ENCODE data around the gene MRPS25. TPM values are rescaled to one million over a fixed set of nuclear protein-coding genes. Genes with fewer than 3 reads are reported as not detected.

Gene MRPS25
- total and polyA plus RNA-seq, 9 of the 15 experiments (the other 6 are each of a cell fraction or from before 2014, with no cell fraction given), result 34.3 to 129 (median 78.2) TPM

DNA sequence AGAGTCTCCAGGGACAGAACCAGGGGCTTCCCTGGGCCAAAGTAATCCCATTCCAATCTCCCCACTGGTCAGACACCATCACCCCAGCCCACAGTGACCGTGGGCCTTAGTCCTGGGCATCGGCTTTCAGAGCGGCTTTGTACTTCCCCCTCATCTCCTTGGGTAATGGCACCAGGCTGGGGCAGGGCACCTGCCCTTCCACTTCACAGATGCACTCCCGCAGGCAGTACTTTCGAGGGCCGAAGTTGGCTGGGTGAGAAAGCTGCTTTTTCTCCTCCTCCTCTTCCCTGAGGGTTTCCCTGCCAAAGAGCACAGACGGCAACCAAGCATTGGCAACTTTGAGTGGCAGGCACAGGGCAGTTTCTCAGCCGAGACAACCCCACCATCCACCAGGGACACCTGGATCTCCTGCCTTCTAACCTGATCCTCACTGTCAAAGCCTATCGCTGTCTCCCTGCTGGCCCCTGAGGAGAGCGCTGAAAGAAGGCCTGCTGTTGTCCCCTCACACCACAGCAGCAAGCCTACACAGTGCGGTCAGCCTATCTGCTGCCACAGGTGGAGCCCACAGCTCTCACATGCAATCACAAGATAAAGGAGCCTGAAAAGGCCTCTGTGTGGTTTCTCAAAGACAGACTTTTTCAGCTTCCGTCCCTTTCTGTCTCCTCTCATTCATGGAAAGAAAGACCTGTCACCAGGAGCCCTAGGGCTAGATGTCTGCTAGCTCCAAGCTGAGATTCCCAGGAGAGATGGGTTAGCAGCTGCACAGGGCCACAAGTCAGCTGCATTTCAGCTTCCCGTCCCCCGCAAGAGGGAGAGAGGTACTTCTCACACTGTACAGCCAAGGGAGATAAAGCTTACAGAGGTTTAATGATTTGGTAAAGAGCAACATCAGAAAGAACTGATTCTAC is 12.5 kb downstream of the MRPS25 start (continued):
- TF ChIP-seq ZNF184 (CRISPR knock-in tag; IDR thresholded peaks at IDR 0.05) (no peak), CBX3 (IDR thresholded peaks at IDR 0.05; ENCODE audit: borderline replicate concordance in 1 of 2, low read length in 2 of 2) (peak in 1 of 2 experiments; percentile 94; a peak in 2 of 3 replicates), RHOXF2B (CRISPR knock-in tag; conservative IDR thresholded peaks at IDR 0.05) (no peak), ZNF766 (CRISPR knock-in tag; conservative IDR thresholded peaks at IDR 0.05) (peak; percentile 100), MTA3 (IDR thresholded peaks at IDR 0.05; ENCODE audit: borderline replicate concordance) (peak; percentile 56; the same call in 1 of the 2 replicates), ZNF778 (CRISPR knock-in tag; IDR thresholded peaks at IDR 0.05) (no peak), HMG20B (CRISPR knock-in tag; IDR thresholded peaks at IDR 0.05) (no peak), CXXC5 (CRISPR knock-in tag; IDR thresholded peaks at IDR 0.05) (peak; percentile 91), TBL1XR1 (IDR thresholded peaks at IDR 0.05; ENCODE audit: low read length in 2 of 2) (peak; percentile 95 to 97)
- TF ChIP-seq, protein P1, sequence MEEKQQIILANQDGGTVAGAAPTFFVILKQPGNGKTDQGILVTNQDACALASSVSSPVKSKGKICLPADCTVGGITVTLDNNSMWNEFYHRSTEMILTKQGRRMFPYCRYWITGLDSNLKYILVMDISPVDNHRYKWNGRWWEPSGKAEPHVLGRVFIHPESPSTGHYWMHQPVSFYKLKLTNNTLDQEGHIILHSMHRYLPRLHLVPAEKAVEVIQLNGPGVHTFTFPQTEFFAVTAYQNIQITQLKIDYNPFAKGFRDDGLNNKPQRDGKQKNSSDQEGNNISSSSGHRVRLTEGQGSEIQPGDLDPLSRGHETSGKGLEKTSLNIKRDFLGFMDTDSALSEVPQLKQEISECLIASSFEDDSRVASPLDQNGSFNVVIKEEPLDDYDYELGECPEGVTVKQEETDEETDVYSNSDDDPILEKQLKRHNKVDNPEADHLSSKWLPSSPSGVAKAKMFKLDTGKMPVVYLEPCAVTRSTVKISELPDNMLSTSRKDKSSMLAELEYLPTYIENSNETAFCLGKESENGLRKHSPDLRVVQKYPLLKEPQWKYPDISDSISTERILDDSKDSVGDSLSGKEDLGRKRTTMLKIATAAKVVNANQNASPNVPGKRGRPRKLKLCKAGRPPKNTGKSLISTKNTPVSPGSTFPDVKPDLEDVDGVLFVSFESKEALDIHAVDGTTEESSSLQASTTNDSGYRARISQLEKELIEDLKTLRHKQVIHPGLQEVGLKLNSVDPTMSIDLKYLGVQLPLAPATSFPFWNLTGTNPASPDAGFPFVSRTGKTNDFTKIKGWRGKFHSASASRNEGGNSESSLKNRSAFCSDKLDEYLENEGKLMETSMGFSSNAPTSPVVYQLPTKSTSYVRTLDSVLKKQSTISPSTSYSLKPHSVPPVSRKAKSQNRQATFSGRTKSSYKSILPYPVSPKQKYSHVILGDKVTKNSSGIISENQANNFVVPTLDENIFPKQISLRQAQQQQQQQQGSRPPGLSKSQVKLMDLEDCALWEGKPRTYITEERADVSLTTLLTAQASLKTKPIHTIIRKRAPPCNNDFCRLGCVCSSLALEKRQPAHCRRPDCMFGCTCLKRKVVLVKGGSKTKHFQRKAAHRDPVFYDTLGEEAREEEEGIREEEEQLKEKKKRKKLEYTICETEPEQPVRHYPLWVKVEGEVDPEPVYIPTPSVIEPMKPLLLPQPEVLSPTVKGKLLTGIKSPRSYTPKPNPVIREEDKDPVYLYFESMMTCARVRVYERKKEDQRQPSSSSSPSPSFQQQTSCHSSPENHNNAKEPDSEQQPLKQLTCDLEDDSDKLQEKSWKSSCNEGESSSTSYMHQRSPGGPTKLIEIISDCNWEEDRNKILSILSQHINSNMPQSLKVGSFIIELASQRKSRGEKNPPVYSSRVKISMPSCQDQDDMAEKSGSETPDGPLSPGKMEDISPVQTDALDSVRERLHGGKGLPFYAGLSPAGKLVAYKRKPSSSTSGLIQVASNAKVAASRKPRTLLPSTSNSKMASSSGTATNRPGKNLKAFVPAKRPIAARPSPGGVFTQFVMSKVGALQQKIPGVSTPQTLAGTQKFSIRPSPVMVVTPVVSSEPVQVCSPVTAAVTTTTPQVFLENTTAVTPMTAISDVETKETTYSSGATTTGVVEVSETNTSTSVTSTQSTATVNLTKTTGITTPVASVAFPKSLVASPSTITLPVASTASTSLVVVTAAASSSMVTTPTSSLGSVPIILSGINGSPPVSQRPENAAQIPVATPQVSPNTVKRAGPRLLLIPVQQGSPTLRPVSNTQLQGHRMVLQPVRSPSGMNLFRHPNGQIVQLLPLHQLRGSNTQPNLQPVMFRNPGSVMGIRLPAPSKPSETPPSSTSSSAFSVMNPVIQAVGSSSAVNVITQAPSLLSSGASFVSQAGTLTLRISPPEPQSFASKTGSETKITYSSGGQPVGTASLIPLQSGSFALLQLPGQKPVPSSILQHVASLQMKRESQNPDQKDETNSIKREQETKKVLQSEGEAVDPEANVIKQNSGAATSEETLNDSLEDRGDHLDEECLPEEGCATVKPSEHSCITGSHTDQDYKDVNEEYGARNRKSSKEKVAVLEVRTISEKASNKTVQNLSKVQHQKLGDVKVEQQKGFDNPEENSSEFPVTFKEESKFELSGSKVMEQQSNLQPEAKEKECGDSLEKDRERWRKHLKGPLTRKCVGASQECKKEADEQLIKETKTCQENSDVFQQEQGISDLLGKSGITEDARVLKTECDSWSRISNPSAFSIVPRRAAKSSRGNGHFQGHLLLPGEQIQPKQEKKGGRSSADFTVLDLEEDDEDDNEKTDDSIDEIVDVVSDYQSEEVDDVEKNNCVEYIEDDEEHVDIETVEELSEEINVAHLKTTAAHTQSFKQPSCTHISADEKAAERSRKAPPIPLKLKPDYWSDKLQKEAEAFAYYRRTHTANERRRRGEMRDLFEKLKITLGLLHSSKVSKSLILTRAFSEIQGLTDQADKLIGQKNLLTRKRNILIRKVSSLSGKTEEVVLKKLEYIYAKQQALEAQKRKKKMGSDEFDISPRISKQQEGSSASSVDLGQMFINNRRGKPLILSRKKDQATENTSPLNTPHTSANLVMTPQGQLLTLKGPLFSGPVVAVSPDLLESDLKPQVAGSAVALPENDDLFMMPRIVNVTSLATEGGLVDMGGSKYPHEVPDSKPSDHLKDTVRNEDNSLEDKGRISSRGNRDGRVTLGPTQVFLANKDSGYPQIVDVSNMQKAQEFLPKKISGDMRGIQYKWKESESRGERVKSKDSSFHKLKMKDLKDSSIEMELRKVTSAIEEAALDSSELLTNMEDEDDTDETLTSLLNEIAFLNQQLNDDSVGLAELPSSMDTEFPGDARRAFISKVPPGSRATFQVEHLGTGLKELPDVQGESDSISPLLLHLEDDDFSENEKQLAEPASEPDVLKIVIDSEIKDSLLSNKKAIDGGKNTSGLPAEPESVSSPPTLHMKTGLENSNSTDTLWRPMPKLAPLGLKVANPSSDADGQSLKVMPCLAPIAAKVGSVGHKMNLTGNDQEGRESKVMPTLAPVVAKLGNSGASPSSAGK (IDR thresholded peaks at IDR 0.05), result no peak
- TF ChIP-seq, protein P2, sequence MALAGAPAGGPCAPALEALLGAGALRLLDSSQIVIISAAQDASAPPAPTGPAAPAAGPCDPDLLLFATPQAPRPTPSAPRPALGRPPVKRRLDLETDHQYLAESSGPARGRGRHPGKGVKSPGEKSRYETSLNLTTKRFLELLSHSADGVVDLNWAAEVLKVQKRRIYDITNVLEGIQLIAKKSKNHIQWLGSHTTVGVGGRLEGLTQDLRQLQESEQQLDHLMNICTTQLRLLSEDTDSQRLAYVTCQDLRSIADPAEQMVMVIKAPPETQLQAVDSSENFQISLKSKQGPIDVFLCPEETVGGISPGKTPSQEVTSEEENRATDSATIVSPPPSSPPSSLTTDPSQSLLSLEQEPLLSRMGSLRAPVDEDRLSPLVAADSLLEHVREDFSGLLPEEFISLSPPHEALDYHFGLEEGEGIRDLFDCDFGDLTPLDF (CRISPR knock-in tag; IDR thresholded peaks at IDR 0.05), result no peak; the same call in 1 of the 2 replicates
- TF ChIP-seq, protein P3, sequence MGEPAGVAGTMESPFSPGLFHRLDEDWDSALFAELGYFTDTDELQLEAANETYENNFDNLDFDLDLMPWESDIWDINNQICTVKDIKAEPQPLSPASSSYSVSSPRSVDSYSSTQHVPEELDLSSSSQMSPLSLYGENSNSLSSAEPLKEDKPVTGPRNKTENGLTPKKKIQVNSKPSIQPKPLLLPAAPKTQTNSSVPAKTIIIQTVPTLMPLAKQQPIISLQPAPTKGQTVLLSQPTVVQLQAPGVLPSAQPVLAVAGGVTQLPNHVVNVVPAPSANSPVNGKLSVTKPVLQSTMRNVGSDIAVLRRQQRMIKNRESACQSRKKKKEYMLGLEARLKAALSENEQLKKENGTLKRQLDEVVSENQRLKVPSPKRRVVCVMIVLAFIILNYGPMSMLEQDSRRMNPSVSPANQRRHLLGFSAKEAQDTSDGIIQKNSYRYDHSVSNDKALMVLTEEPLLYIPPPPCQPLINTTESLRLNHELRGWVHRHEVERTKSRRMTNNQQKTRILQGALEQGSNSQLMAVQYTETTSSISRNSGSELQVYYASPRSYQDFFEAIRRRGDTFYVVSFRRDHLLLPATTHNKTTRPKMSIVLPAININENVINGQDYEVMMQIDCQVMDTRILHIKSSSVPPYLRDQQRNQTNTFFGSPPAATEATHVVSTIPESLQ (CRISPR knock-in tag; IDR thresholded peaks at IDR 0.05), result no peak; the same call in 1 of the 2 replicates

Data from K562 (cell line).